Sciatic nerve (tissue), 2 donors: Measurements from ENCODE around the gene FAM236D. TPM values are rescaled to one million over a fixed set of nuclear protein-coding genes. Genes with fewer than 3 reads are reported as not detected.
"Not testable (repeated sequence)": the region's sequence is repeated elsewhere in the genome, so short reads cannot be mapped to it uniquely, and the experiment has no call there.

Experiments
- ATAC-seq: fragments of 200-7000 bp; cut with Tn5 transposase; one replicate; pipeline ENCODE4 v1.9.1; 2020; ENCODE audit warnings: mild to moderate bottlenecking, moderate library complexity
- DNase-seq: peaks from one replicate; pipeline ENCODE4 v3.0.0-alpha.2; 2020; ENCODE audit warnings: low spot score
- intact Hi-C: fragments of 100-400 bp; cut with DNase I; formaldehyde crosslinking; loops from one replicate; pipeline ENCODE4 v1.14.2; 2022
- total RNA-seq: library from RNA; stranded (reverse); fragmentation: NEBNext Ultra II Directional; extraction: Animal tissue kit (Norgen Biotek cat#: 25700); gene quantifications from one replicate; pipeline ENCODE4 v1.2.1, GENCODE V29; 2021
- donor health status: DM: no; HTN: no; CAD: no.
- donor health status: DM: no; HTN: no; CAD: no.

FAM236D gene
- total RNA-seq: not detected

DNA sequence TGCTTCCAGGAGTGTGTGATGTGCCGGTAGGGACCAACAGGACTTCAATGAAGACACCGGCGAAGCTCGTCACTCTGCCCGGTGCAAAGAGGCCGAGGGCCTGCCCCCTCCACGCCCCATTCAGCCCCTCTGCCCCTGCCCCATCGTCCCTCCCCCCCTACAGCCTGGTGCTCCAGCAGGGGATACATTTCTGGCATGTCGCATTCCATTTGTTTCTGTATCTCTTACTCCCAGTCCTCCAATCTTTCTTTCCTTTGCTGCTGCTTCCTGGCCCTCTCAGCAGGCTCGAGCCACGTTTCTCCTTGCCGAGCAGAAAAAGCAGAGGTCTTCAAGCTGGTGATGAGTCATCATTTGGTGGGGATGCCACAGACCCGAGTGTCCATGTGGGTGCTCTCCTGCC, at the start of gene FAM236D:
TSS of gene FAM236D (minus strand) at position 101 of the 400 bp plus-strand sequence. CDS start at position 1, 100 bp downstream.
- intact Hi-C loops, DNase-seq, ATAC-seq: not testable (repeated sequence)

DNA sequence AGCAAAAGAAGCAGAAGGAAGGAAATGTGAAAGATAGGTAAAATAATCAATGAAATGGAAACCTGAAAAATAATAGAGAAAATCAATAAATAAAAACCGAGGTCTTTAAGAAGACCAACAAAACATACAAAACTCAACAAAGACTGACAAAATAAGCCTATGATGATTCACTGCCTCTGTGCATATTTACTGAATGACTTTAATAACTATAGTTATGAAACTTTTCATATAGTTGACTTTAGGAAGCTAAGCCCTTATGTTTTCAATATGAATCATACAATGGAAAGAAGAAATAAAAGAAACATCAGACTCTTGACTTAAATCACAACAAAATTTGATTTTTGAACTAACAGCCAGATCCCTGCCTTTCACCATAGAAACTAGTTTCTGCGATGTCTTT, 29.5 kb upstream of the FAM236D start:
- DNase-seq, intact Hi-C loops, ATAC-seq: not testable (repeated sequence)

DNA sequence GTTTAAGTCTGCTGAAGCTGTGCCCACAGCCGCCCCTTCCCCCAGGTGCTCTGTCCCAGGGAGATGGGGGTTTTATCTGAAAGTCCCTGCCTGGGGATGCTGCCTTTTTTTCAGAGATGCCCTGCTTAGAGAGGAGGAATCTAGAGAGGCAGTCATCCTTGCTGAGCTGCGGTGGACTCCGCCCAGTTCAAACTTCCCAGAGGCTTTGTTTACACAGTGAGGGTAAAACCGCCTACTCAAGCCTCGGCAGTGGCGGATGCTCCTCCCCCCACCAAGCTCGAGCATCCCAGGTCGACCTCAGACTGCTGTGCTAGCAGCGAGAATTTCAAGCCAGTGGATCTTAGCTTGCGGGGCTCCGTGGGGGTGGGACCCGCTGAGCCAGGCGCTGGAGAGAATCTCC, 22.7 kb upstream of the FAM236D start:
- ATAC-seq, DNase-seq, intact Hi-C loops: not testable (repeated sequence)

GRCh38 chrX:72790390-72790789, 17.6 kb downstream of the FAM236D start:
- DNase-seq, ATAC-seq, intact Hi-C loops: not testable (repeated sequence)

- DNase-seq, intact Hi-C loops, ATAC-seq: not testable (repeated sequence)
Observed at GRCh38 chrX:72788142-72788541, 19.9 kb downstream of the FAM236D start.

DNA sequence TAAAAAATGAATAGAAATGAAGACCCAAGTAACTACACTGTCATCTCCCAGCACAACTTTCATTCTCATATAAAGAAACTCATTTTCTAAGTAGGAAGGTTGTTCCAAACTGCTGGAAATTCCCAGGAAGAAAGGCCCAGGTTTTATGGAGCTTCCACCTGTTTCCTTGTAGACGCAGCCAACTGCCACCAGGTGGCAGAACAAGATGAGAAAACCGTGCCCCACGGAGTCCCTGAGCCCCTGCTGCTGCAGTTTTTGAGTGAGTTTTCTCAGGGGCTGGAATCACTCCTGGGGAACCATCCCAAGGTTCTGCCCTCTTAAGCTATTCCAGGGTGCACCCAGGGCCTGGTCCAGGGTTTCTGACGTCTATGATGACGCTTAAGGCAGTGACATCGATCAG, 24.0 kb downstream of the FAM236D start:
- DNase-seq, intact Hi-C loops, ATAC-seq: not testable (repeated sequence)

GRCh38 chrX:72783365-72783936, 24.6 kb downstream of the FAM236D start:
- DNase-seq, intact Hi-C loops, ATAC-seq: not testable (repeated sequence)

- DNase-seq, intact Hi-C loops, ATAC-seq: not testable (repeated sequence)
Observed at GRCh38 chrX:72782560-72782959, 25.4 kb downstream of the FAM236D start, which contains the start of gene FAM236B. TSS of gene FAM236B (minus strand) at chrX:72782660. CDS start at chrX:72782560, 100 bp downstream.

DNA sequence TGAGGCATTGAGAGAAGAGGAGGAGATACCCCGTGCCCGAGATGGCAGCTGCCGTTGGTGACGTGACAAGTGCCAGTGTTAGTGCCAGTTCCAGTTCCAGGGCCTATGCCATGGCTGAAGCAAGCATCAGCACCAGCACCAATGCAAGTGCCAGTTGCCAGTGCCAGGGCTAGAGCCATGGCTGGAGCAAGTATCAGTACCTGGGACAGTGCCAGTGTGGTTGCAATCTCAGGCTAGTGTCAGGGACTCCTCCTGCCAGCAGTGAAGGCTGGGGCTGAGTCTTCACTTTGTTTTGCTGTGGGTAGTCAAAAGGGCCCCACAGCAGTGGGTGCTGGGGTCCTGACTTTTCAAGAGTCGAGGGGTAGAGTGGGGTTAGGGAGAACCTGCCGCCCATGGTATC, 29.9 kb downstream of the FAM236D start:
- intact Hi-C loops, DNase-seq, ATAC-seq: not testable (repeated sequence)

DNA sequence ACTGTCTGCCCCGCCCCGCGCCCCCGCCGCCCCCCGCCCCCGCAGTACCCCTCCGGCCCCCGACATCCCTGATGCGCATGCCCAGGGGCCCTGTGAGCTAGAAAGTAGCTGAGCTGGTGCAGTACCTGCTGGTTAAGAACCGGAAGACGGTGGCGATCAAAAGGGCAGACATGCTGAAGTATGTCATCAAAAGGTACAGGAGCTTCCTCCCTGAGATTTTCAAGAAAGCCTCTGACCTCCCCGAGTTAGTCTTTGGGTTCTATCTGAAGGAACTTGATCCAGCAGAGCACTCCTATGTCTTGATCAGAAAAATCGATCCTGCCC, 30.6 kb downstream of the FAM236D start:
- DNase-seq, intact Hi-C loops, ATAC-seq: not testable (repeated sequence)

DNA sequence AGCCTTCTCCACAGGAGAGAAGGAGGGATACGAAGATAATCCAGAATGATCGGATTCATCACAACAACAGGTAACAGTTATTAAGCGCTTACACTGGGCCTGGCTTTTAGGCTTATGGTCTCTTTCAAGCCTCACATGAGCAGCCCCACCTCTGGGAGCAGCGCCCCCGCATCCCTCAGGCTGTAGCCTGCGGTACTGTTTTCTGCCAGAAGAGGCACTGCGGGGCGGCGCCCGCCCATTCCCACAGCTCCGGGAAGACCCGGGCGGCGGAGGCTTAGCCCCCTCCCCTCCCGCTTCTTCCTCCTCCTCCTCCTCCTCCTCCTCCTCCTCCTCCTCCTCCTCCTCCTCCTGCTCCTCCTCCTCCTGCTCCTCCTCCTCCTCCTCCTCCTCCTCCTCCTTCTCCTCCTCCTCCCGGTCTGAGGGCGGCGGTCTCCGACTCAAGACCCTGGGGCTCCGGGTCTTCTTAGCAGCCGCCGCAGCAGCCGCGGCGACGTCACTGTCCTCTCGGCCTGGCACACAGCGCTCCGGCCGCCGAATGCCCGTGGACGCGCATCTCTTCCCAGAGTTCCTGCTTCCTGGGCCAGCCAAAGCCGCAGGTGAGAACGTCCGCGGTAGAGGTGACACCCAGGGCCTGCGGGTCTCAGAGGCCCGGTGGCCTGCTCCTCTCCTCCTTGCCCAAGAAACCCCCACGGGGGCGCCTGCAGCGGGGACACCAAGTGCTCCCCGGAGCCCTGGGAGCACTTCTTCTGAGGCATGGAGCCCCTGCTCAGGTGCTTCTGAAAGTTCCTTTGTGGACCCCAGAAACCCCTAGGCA, 31.1 kb downstream of the FAM236D start, which contains the start of gene DMRTC1B:
TSS of gene DMRTC1B (plus strand) at position 238 of the 814 bp plus-strand sequence. CDS start 68,246 bp downstream, outside the sequence.
- intact Hi-C loops, DNase-seq: not testable (repeated sequence)
- ATAC-seq: peak; percentile 84

DNA sequence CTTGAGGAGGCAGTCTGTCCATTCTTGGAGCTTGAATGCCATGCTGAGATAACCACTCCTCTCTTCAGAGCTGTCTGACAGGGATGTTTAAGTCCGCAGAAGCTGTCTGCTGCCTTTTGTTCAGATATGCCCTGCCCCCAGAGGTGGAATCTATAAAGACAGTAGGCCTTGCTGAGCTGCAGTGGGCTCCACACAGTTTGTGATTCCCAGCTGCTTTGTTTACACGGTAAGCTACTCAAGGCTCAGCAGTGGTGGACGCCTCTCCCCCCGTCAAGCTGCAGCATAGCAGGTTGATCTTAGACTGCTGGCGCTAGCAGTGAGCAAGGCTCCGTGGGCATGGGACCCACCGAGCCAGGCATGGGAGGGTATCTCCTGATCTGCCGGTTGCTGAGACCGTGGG, 47.6 kb downstream of the FAM236D start:
- DNase-seq, intact Hi-C loops, ATAC-seq: not testable (repeated sequence)

Other genes starting within 250 kb of the FAM236D start
- 39.4 TPM for gene HDAC8, start 235.4 kb downstream of the FAM236D start, total RNA-seq
- 2.8 TPM for gene PHKA1, start 93.9 kb downstream of the FAM236D start, total RNA-seq
- gene DMRTC1B, start 31.3 kb downstream of the FAM236D start, total RNA-seq: 0.45 TPM
- gene FAM236B, start 25.6 kb downstream of the FAM236D start, total RNA-seq: not detected
- gene FAM236C, start 104.4 kb upstream of the FAM236D start, total RNA-seq: not detected
- gene FAM236A, start 130.0 kb upstream of the FAM236D start, total RNA-seq: not detected
- not detected for gene DMRTC1, start 135.6 kb upstream of the FAM236D start, total RNA-seq
- not detected for gene PABPC1L2B, start 194.7 kb upstream of the FAM236D start, total RNA-seq